PC-3 (cell line): Measurements from ENCODE around the gene NDUFA11. TPM values are rescaled to one million over a fixed set of nuclear protein-coding genes. Genes with fewer than 3 reads are reported as not detected.

Experiments used
- ATAC-seq: fragments of 200-7000 bp; cut with Tn5 transposase; 2 replicates; pipeline ENCODE4 v1.9.1; 2020; ENCODE audit warnings: mild to moderate bottlenecking, moderate library complexity
- BruUV-seq: library from RNA; stranded (reverse); fragments of 400-500 nt; replicated peaks from 2 replicates; lab custom pipeline; 2021; lab: Mats Ljungman, UMichigan
- CTCF ChIA-PET: fragments of 300-600 bp; sonication (Branson Sonifier 250); formaldehyde crosslinking; loops from one replicate; lab custom pipeline; 2022; ENCODE audit warnings: antibody characterized with exemption; lab: Charles Lee
- POLR2A ChIA-PET: fragments of 300-600 bp; sonication (Branson Sonifier 250); formaldehyde crosslinking; loops from one replicate; lab custom pipeline; 2022; ENCODE audit warnings: antibody characterized with exemption; ENCODE audit not compliant: unreplicated experiment; lab: Charles Lee
- DNase-seq: peaks from one replicate; pipeline ENCODE4 v3.0.0-alpha.2; 2015
- H2AFZ ChIP-seq: fragments of 300-600 bp; sonication (generic); 2 replicates; pipeline ENCODE4 v1.6.0; 2016; ENCODE audit warnings: antibody characterized with exemption, low read length
- H3F3A ChIP-seq: fragments of 300-600 bp; sonication (generic); one replicate; pipeline ENCODE4 v1.6.0; 2017; ENCODE audit warnings: antibody characterized with exemption, low read length, control low read depth, mild to moderate bottlenecking; ENCODE audit not compliant: unreplicated experiment
- H3K27ac ChIP-seq: fragments of 300-600 bp; sonication (generic); 2 replicates; pipeline ENCODE4 v1.5.1; 2016; ENCODE audit warnings: mild to moderate bottlenecking, low read length
- H3K27me3 ChIP-seq: fragments of 300-600 bp; sonication (generic); 2 replicates; pipeline ENCODE4 v1.6.1; 2016; ENCODE audit warnings: low read length, mixed read lengths
- H3K36me3 ChIP-seq: fragments of 300-600 bp; sonication (generic); 2 replicates; pipeline ENCODE4 v1.6.1; 2016; ENCODE audit warnings: low read depth, mixed run types, low read length, mixed read lengths
- H3K4me1 ChIP-seq: fragments of 300-600 bp; sonication (generic); 2 replicates; pipeline ENCODE4 v1.5.1; 2016; ENCODE audit warnings: low read length; ENCODE audit not compliant: insufficient read depth
- H3K4me2 ChIP-seq: fragments of 300-600 bp; sonication (generic); 2 replicates; pipeline ENCODE4 v1.6.0; 2016; ENCODE audit warnings: low read length
- H3K4me3 ChIP-seq: fragments of 300-600 bp; sonication (generic); 2 replicates; pipeline ENCODE4 v1.5.1; 2016; ENCODE audit warnings: mild to moderate bottlenecking, low read length, mixed read lengths
- H3K79me2 ChIP-seq: fragments of 300-600 bp; sonication (generic); 2 replicates; pipeline ENCODE4 v1.6.1; 2017; ENCODE audit warnings: low read length, mixed read lengths
- H3K9ac ChIP-seq: fragments of 300-600 bp; sonication (generic); 2 replicates; pipeline ENCODE4 v1.6.0; 2016; ENCODE audit warnings: mild to moderate bottlenecking, low read length
- H3K9me2 ChIP-seq: fragments of 300-600 bp; sonication (generic); replicated peaks from 2 replicates; pipeline ENCODE4 v1.6.1; 2016; ENCODE audit warnings: mixed run types, low read length, mixed read lengths
- H3K9me3 ChIP-seq: fragments of 300-600 bp; sonication (generic); 2 replicates; pipeline ENCODE4 v1.6.1; 2016; ENCODE audit warnings: low read length, mixed read lengths
- H4K20me1 ChIP-seq: fragments of 300-600 bp; sonication (generic); 2 replicates; pipeline ENCODE4 v1.6.1; 2016; ENCODE audit warnings: low read length, mixed read lengths
- EZH2 ChIP-seq: fragments of 300-600 bp; sonication (generic); IDR thresholded peaks from one replicate; pipeline ENCODE4 v1.6.1; 2017; ENCODE audit warnings: antibody characterized with exemption, mild to moderate bottlenecking, low read length; ENCODE audit not compliant: unreplicated experiment
- EZH2phosphoT487 ChIP-seq: fragments of 300-600 bp; sonication (generic); IDR thresholded peaks from 2 replicates; pipeline ENCODE4 v1.6.1; 2018; ENCODE audit warnings: mild to moderate bottlenecking, antibody characterized with exemption, low read length, borderline replicate concordance
- intact Hi-C: fragments of 100-400 bp; cut with micrococcal nuclease; formaldehyde crosslinking; loops from 2 replicates; pipeline ENCODE4 v1.9.0; 2023
- total RNA-seq: library from RNA; depleted of rRNA; stranded (reverse); fragments of >200 nt; gene quantifications from 2 replicates; pipeline ENCODE4 v1.2.3, GENCODE V29; 2014
- TF ChIP-seq, protein P1 (sequence below): fragments of 300-600 bp; sonication (generic); conservative IDR thresholded peaks from 2 replicates; pipeline ENCODE4 v1.5.1; 2017; ENCODE audit warnings: antibody characterized with exemption, low read depth, mild to moderate bottlenecking, low read length

The NDUFA11 gene
- total RNA-seq, 1 experiment from 2014 or later = 669 TPM

- Histone ChIP-seq H3K79me2 (peaks cover 100% of the 10 kb centered on the region), H3K9me3 (no peaks in the 10 kb centered on the region), H3K27ac (no peak overlapping the region), H3K4me3 (no peak overlapping the region), H4K20me1 (peaks cover 55% of the 10 kb centered on the region), H3K4me2 (no peak overlapping the region), H3K36me3 (peaks cover 20% of the 10 kb centered on the region), H2AFZ (no peak overlapping the region), H3K27me3 (no peaks in the 10 kb centered on the region), H3K4me1 (no peaks in the 10 kb centered on the region), H3F3A (no peaks in the 10 kb centered on the region), H3K9me2 (no peaks in the 10 kb centered on the region), H3K9ac (no peak overlapping the region)
- ATAC-seq (no peak), DNase-seq (no peak)
- BruUV-seq = no TSS peak
- intact Hi-C loops = no loop called here
- CTCF ChIA-PET = interaction anchor here (0.6 kb wide), 1 partner anchor 70 kb away, joined by 3 read pairs; no protein-coding TSS in a partner anchor
- POLR2A ChIA-PET = interaction anchor here (0.6 kb wide), 1 partner anchor 236 kb away, joined by 4 read pairs; no protein-coding TSS in a partner anchor
- TF ChIP-seq, protein P1, sequence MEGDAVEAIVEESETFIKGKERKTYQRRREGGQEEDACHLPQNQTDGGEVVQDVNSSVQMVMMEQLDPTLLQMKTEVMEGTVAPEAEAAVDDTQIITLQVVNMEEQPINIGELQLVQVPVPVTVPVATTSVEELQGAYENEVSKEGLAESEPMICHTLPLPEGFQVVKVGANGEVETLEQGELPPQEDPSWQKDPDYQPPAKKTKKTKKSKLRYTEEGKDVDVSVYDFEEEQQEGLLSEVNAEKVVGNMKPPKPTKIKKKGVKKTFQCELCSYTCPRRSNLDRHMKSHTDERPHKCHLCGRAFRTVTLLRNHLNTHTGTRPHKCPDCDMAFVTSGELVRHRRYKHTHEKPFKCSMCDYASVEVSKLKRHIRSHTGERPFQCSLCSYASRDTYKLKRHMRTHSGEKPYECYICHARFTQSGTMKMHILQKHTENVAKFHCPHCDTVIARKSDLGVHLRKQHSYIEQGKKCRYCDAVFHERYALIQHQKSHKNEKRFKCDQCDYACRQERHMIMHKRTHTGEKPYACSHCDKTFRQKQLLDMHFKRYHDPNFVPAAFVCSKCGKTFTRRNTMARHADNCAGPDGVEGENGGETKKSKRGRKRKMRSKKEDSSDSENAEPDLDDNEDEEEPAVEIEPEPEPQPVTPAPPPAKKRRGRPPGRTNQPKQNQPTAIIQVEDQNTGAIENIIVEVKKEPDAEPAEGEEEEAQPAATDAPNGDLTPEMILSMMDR = no peak
- TF ChIP-seq EZH2 = no peak
- TF ChIP-seq EZH2phosphoT487 = no peak
Observed at GRCh38 chr19:5952193-5953029, 48.8 kb upstream of the NDUFA11 start.

DNA sequence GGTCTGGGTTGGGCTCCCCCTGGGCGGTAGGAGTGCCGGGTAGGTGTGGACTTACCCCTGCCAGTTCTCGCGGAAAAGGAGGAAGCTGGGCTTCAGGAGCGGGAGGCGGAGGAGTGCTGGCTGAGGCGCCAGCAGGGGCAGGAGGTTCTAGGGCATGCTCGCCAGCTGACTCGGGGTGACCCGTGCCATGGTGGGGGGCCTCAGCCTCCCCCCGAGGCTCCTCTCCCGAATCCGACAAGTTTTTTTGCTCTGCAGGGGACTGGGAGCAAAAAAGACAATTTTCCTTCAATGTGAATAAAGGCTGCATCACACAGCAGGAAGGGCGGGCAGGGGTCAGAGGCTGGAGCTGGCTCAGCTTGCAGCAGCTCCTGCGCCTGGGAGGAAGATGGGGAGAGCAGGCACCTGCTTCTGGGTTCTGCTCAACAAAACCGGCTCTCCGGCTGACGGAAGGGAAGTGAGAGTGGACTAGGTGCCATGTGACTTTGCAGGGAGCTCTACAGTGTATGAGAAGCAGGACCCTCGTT, 47.8 kb upstream of the NDUFA11 start:
- TF ChIP-seq, protein P1 = no peak
- no peak for TF ChIP-seq EZH2
- TF ChIP-seq EZH2phosphoT487 = no peak
- BruUV-seq = no TSS peak
- H3K79me2 ChIP-seq = peaks cover 97% of the 10 kb centered on the region
- ChIA-PET CTCF (no interaction called here), POLR2A (no interaction called here)
- H3K27me3 ChIP-seq = no peaks in the 10 kb centered on the region
- peaks cover 51% of the 10 kb centered on the region for H4K20me1 ChIP-seq
- DNase-seq (no peak), ATAC-seq (no peak)
- H3K27ac ChIP-seq = no peak overlapping the region
- H3K4me3 ChIP-seq = no peak overlapping the region
- no peaks in the 10 kb centered on the region for H3F3A ChIP-seq
- no peaks in the 10 kb centered on the region for H3K9me2 ChIP-seq
- H3K9me3 ChIP-seq = no peaks in the 10 kb centered on the region
- H3K36me3 ChIP-seq = peaks cover 21% of the 10 kb centered on the region
- H3K4me2 ChIP-seq = no peak overlapping the region
- no peaks in the 10 kb centered on the region for H3K4me1 ChIP-seq
- intact Hi-C loops = no loop called here
- no peak overlapping the region for H2AFZ ChIP-seq
- no peak overlapping the region for H3K9ac ChIP-seq

GRCh38 chr19:5950741-5951140, 47.2 kb upstream of the NDUFA11 start:
- no peak for ATAC-seq
- peaks cover 21% of the 10 kb centered on the region for H3K36me3 ChIP-seq
- H3K4me2 ChIP-seq = no peak overlapping the region
- H3K9me2 ChIP-seq = no peaks in the 10 kb centered on the region
- intact Hi-C loops = no loop called here
- H3K4me3 ChIP-seq = no peak overlapping the region
- no peak for TF ChIP-seq EZH2phosphoT487
- no peak for TF ChIP-seq EZH2
- TF ChIP-seq, protein P1 = no peak
- no peak overlapping the region for H3K27ac ChIP-seq
- POLR2A ChIA-PET = no interaction called here
- H3K4me1 ChIP-seq = no peaks in the 10 kb centered on the region
- CTCF ChIA-PET = no interaction called here
- peaks cover 50% of the 10 kb centered on the region for H4K20me1 ChIP-seq
- DNase-seq = no peak
- no peak overlapping the region for H3K9ac ChIP-seq
- BruUV-seq = no TSS peak
- no peaks in the 10 kb centered on the region for H3F3A ChIP-seq
- H2AFZ ChIP-seq = no peak overlapping the region
- no peaks in the 10 kb centered on the region for H3K27me3 ChIP-seq
- peaks cover 97% of the 10 kb centered on the region for H3K79me2 ChIP-seq
- H3K9me3 ChIP-seq = no peaks in the 10 kb centered on the region
